ENCODE data around the gene PPP2R2C. TPM values are rescaled to one million over a fixed set of nuclear protein-coding genes. Genes with fewer than 3 reads are reported as not detected.

PPP2R2C gene
- total and polyA plus RNA-seq, 2 experiments from 2014 or later: not detected

GRCh38 chr4:6333301-6334202 is 138.9 kb downstream of the PPP2R2C start:
- peak; percentile 11 for DNase-seq
- WGBS, 2 experiments (ENCODE audit: low coverage in 1 of 2, low lambda C conversion rate in 2 of 2, missing lambda C conversion rate in 2 of 2): 75 to 76% methylated on average over 18 to 19 of the region's 19 CpGs
- H3K27me3 ChIP-seq (replicated peaks; ENCODE audit: insufficient read depth): peaks cover 17% of the 10 kb centered on the region

GRCh38 chr4:6332669-6333050 is 139.8 kb downstream of the PPP2R2C start:
- Histone ChIP-seq H3K79me2 (ENCODE audit: insufficient read depth) (no peaks in the 10 kb centered on the region), H3K4me1 (ENCODE audit: insufficient read depth) (no peaks in the 10 kb centered on the region), H3K36me3 (ENCODE audit: low read depth) (no peaks in the 10 kb centered on the region), H3K4me2 (ENCODE audit: unreplicated experiment) (no peak overlapping the region), H3F3A (ENCODE audit: insufficient read depth) (no peaks in the 10 kb centered on the region), H3K27ac (no peak overlapping the region), H3K4me3 (no peak overlapping the region), H4K20me1 (ENCODE audit: insufficient read depth) (no peaks in the 10 kb centered on the region), H3K9me3 (ENCODE audit: low read depth) (no peaks in the 10 kb centered on the region), H3K9me2 (ENCODE audit: insufficient read depth) (no peaks in the 10 kb centered on the region), H3K27me3 (replicated peaks; ENCODE audit: insufficient read depth) (peaks cover 17% of the 10 kb centered on the region), H2AFZ (no peak overlapping the region), H3K9ac (no peak overlapping the region)
- no peak for DNase-seq
- in situ Hi-C loops (cut with MboI): loop anchor here (10.0 kb wide), 1 partner anchor 212 kb away; no protein-coding TSS in a partner anchor
- 47 to 57% methylated on average over 6 of the region's 6 CpGs for WGBS, 2 experiments (ENCODE audit: low coverage in 1 of 2, low lambda C conversion rate in 2 of 2, missing lambda C conversion rate in 2 of 2)
- TF ChIP-seq EZH2 (IDR thresholded peaks at IDR 0.05; ENCODE audit: insufficient read depth, poor library complexity, severe bottlenecking): no peak
- no peak for TF ChIP-seq EZH2phosphoT487 (IDR thresholded peaks at IDR 0.05; ENCODE audit: insufficient read depth, low read depth)

More at GRCh38 chr4:6333301-6334202, 138.9 kb downstream of the PPP2R2C start:
- Histone ChIP-seq H4K20me1 (ENCODE audit: insufficient read depth) (no peaks in the 10 kb centered on the region), H3F3A (ENCODE audit: insufficient read depth) (no peaks in the 10 kb centered on the region), H2AFZ (no peak overlapping the region), H3K4me3 (no peak overlapping the region), H3K9ac (no peak overlapping the region), H3K4me2 (ENCODE audit: unreplicated experiment) (no peak overlapping the region), H3K36me3 (ENCODE audit: low read depth) (no peaks in the 10 kb centered on the region), H3K9me3 (ENCODE audit: low read depth) (no peaks in the 10 kb centered on the region), H3K27ac (no peak overlapping the region), H3K4me1 (ENCODE audit: insufficient read depth) (no peaks in the 10 kb centered on the region), H3K9me2 (ENCODE audit: insufficient read depth) (no peaks in the 10 kb centered on the region), H3K79me2 (ENCODE audit: insufficient read depth) (no peaks in the 10 kb centered on the region)
- in situ Hi-C loops (cut with MboI): loop anchor here (10.0 kb wide), 1 partner anchor 211 kb away; no protein-coding TSS in a partner anchor
- TF ChIP-seq EZH2phosphoT487 (IDR thresholded peaks at IDR 0.05; ENCODE audit: insufficient read depth, low read depth) (no peak), EZH2 (IDR thresholded peaks at IDR 0.05; ENCODE audit: insufficient read depth, poor library complexity, severe bottlenecking) (no peak)

GRCh38 chr4:6332042-6332668 is 140.3 kb downstream of the PPP2R2C start:
- 36 to 39% methylated on average over 18 of the region's 18 CpGs for WGBS, 2 experiments (ENCODE audit: low coverage in 1 of 2, low lambda C conversion rate in 2 of 2, missing lambda C conversion rate in 2 of 2)
- Histone ChIP-seq H4K20me1 (ENCODE audit: insufficient read depth) (no peaks in the 10 kb centered on the region), H3K9me3 (ENCODE audit: low read depth) (no peaks in the 10 kb centered on the region), H3K9ac (no peak overlapping the region), H3K79me2 (ENCODE audit: insufficient read depth) (no peaks in the 10 kb centered on the region), H3K27ac (no peak overlapping the region), H3K27me3 (replicated peaks; ENCODE audit: insufficient read depth) (peaks cover 12% of the 10 kb centered on the region), H3K4me3 (no peak overlapping the region), H3K4me1 (ENCODE audit: insufficient read depth) (no peaks in the 10 kb centered on the region), H3F3A (ENCODE audit: insufficient read depth) (no peaks in the 10 kb centered on the region), H3K9me2 (ENCODE audit: insufficient read depth) (no peaks in the 10 kb centered on the region), H3K4me2 (ENCODE audit: unreplicated experiment) (no peak overlapping the region), H2AFZ (no peak overlapping the region), H3K36me3 (ENCODE audit: low read depth) (no peaks in the 10 kb centered on the region)
- in situ Hi-C loops (cut with MboI): loop anchor here (10.0 kb wide), 1 partner anchor 213 kb away; no protein-coding TSS in a partner anchor
- DNase-seq: peak; percentile 42
- no peak for TF ChIP-seq EZH2 (IDR thresholded peaks at IDR 0.05; ENCODE audit: insufficient read depth, poor library complexity, severe bottlenecking)
- no peak for TF ChIP-seq EZH2phosphoT487 (IDR thresholded peaks at IDR 0.05; ENCODE audit: insufficient read depth, low read depth)

- in situ Hi-C loops (cut with MboI): loop anchor here (10.0 kb wide), 1 partner anchor 213 kb away; no protein-coding TSS in a partner anchor
- H3F3A ChIP-seq (ENCODE audit: insufficient read depth): no peaks in the 10 kb centered on the region
- no peak overlapping the region for H3K4me3 ChIP-seq
- H3K79me2 ChIP-seq (ENCODE audit: insufficient read depth): no peaks in the 10 kb centered on the region
- no peaks in the 10 kb centered on the region for H3K4me1 ChIP-seq (ENCODE audit: insufficient read depth)
- no peak overlapping the region for H2AFZ ChIP-seq
- no peak overlapping the region for H3K27ac ChIP-seq
- no peaks in the 10 kb centered on the region for H3K36me3 ChIP-seq (ENCODE audit: low read depth)
- WGBS, 2 experiments (ENCODE audit: low coverage in 1 of 2, low lambda C conversion rate in 2 of 2, missing lambda C conversion rate in 2 of 2): 69 to 76% methylated on average over 6 of the region's 6 CpGs
- H3K9me2 ChIP-seq (ENCODE audit: insufficient read depth): no peaks in the 10 kb centered on the region
- TF ChIP-seq EZH2 (IDR thresholded peaks at IDR 0.05; ENCODE audit: insufficient read depth, poor library complexity, severe bottlenecking) (no peak), EZH2phosphoT487 (IDR thresholded peaks at IDR 0.05; ENCODE audit: insufficient read depth, low read depth) (no peak)
- no peak overlapping the region for H3K4me2 ChIP-seq (ENCODE audit: unreplicated experiment)
- no peaks in the 10 kb centered on the region for H4K20me1 ChIP-seq (ENCODE audit: insufficient read depth)
- 0 out of 2 replicates have a peak, but pooled peaks cover 11% of the 10 kb centered on the region for H3K27me3 ChIP-seq (replicated peaks; ENCODE audit: insufficient read depth)
- no peaks in the 10 kb centered on the region for H3K9me3 ChIP-seq (ENCODE audit: low read depth)
- DNase-seq: no peak
- H3K9ac ChIP-seq: no peak overlapping the region
Measured at GRCh38 chr4:6331468-6331867, 140.9 kb downstream of the PPP2R2C start.
